Head of caudate nucleus (tissue), 42 donors: ENCODE results near the gene CELF4.

Experiments
- DNase-seq, 42 donors: peaks; one replicate each; pipeline versions ENCODE4 v3.0.0 to v3.0.0-alpha.2; 2020 to 2021; ENCODE audit warnings: mixed read lengths in 7 of 42
- intact Hi-C: fragments of 100-400 bp; cut with DNase I; formaldehyde crosslinking; loops from one replicate; pipeline ENCODE4 v1.15.0; 2022

CELF4 gene

DNA sequence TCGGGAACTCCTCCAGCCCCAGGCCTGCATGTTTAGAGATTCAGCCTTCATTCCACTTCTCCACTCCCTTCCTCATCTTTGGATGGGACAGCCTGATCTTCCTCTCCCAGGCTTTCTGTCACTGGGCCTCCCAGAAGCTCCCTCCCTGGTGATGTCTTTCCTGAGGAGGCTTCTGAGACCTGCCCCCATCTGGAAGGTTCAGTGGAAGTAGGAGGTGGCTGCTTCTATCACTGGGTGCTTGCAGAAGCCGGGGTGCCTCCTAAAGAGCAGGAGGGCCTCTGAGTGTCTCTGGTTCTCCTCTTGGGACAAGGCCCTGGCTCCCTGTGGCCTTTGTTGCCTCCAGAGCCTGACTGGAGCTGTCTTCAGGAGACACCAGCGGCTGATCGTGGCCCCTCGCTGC, 108.7 kb downstream of the CELF4 start:
- intact Hi-C loops = no loop called here
- peak in 12 of 42 donors; percentile 30 to 72 (median 46) for DNase-seq

DNA sequence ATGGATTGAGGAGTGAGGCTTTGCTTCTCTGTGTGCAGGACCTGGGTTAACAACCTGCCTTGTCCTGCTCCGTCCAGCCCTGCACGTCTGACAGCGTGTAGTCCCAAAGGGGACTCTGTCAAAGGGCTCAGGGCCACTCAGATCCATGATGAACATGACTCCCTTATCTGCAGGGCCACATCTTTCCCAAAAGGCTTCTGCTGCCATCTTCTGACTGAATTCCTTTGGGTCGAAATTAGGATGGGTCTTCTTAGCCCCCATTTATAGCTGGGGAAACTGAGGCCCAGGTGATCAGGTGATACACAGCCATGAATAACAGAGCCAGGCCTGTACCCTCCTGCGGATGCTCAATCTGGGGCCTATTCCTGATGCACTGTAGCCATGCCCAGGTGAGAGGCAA, 109.2 kb downstream of the CELF4 start:
- intact Hi-C loops = no loop called here

DNA sequence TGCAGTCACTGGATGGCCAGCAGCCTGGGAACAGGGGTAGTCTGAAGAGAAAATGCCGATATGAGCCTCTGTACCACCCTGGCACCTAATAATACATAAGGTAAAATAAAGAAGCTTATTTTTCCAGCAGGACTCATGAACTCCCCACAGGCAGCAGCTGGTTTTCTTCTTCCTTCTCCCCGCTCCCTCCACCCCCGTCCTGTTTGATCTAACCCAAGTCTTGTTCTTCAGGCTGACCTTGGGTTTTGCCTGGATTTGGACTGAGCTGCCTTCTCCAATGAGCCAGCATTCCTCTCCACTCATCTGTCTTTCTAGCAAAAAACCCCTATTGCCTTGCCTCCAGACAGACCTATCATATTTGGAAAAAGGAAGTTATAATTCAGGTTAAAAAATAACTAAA, 111.8 kb downstream of the CELF4 start:
- DNase-seq = no peak
- intact Hi-C loops = no loop called here

More for the DNA sequence above, 109.2 kb downstream of the CELF4 start:
- no peak for DNase-seq

DNA sequence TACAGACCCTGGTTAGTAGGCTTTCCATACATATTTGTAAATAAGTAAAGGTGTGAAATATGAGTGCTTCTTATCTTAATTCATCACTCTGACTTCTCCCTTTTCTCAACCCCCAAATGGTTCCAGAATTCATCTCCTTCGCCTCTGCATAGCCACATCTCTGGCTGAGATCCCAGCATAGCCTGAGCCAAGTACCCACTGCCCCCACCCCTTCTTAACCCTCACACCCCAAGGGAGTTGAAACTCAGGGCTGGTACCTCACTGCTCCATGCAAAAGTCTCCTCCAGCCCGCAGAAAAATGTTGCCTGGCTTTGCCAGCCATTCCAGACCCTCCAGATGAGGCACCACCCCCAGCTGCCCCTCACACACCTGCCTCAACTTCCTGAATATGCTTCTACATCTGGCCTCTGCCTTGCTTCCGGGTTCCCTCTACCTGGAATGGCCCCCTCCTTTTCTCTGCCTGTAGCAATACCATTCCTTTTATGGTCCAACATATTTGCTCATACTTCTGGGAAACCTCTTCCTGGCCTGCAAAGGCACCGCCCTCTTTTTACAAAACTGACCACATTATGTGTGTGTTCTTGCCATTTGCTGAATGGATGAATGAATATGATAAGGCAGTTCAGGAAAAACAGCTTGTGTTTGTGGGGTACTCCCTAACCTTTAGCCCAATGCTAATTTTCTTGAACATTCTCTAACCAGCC, 112.8 kb downstream of the CELF4 start:
- intact Hi-C loops = no loop called here
- no peak for DNase-seq

DNA sequence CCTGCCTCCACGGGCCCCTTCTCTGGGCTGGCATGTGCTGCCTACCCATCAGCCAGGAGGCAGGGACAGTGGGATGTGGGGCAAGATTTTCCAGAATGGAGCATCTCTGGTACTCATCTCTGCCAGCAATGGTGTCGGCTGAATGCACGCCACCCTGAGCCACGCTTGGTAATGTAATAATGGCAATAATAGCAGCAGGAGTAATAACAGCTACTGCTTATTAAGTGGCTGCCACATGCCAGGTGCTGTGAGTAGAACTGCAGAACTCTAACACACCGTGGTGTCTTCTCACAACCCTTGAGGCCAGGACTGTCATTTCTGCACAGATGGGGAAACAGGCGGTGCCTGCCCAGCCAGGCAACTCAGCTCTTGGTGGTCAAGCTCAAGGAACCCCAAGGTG, 113.6 kb downstream of the CELF4 start:
- intact Hi-C loops = no loop called here

DNA sequence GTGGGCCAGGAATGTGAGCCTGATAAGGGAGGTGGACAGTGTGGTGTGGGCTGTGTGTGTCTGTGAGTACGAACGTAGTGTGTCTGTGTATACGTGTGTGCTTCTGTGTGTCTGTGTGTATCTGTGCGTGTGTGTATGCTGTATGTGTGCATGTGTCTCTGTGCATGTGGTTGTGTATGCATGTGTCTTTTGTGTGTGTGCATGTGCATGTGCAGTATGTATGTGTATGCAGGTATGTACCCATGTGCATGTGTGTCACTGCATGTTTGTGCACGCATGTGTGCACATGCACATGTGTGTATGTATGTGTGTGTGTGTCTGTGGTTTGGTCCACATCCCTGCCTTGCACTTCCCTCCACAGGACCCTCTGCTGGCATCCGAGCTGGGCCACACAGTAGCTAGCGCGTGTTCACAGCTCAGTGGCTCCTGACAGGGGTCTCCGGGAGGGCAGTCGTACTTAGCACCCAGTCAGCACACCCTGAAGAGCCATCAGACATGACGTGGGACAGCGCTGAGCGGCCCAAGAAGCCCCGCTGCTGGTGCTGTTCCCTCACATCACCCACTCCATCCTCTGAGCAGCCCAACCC, 114.3 kb downstream of the CELF4 start:
- intact Hi-C loops = no loop called here
- DNase-seq = no peak

More for the DNA sequence above, 113.6 kb downstream of the CELF4 start:
- DNase-seq = peak in 6 of 42 donors; percentile 27 to 67 (median 40)

DNA sequence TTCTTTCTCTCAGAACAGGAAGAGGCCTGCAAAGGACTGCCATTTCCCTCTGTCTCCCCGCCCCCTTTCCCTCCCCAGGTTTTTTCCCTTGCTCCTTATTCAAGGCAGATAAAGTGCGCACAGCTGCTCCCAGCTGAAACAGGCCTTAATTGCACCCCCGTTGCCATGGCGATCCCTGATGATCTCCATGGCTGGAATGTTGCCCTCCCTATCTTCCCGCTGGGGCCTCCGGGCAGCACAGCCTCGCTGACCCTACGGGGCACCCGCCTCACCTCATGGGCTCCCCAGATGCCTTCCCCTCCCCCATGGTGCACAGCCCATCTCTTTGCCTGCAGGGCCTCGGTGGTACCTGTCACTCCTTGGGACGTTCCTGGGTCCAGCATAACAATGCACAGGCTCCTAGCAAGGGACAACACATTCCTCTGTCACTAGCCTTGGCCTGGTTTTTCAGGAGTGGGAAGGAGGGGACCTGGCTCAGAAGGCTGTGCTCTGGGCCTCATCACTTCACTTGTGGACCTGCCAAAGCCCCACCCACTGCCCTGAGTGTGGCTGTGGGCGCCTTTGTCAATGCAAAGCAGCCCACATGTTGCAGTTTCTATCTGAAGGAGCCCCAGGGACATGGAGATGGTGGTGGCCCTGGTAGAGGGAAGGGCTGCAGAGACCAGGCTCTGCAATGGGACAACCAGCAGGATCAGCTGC, 115.0 kb downstream of the CELF4 start:
- peak in 26 of 42 donors; percentile 16 to 75 (median 46) for DNase-seq
- intact Hi-C loops = no loop called here

DNA sequence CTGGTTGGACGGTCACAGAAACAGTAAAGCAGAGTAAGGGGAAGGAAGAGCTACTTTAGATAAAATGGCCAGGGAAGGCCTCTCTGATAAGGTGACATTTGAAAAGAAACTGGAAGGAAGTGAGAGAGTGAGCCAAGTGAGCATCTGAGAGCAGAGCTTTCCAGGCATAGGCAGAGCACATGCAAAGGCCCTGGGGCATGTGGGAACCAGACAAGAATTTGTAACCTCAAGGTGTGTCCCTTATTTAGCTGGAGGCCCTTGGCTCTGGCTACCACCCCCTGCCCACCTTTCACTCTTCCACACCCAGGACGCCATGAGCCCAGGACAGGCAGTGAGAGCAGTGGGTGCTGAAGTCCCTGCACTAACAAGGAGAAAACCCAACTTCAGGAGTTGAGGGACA, 116.0 kb downstream of the CELF4 start:
- intact Hi-C loops = no loop called here
- DNase-seq = no peak

DNA sequence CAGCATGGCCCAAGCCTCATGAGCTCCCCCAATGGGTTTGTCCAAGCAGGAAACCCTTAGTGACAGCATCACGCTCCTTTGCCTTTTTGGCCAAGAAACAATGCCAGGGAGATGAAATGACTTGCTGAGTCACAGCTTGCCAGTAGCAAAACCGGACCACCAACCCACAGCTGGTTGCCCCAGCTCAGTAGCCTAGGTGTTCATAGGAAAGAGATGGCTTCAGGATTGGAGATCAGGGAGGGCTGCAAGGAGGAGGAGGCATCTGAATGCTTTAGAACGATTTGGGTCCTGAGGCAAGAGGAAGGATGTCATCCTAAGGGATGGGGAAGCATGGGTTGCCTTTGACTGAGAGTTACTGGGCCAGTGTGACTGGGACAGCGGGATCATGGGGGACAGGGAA, 116.7 kb downstream of the CELF4 start:
- intact Hi-C loops = no loop called here
- no peak for DNase-seq

DNA sequence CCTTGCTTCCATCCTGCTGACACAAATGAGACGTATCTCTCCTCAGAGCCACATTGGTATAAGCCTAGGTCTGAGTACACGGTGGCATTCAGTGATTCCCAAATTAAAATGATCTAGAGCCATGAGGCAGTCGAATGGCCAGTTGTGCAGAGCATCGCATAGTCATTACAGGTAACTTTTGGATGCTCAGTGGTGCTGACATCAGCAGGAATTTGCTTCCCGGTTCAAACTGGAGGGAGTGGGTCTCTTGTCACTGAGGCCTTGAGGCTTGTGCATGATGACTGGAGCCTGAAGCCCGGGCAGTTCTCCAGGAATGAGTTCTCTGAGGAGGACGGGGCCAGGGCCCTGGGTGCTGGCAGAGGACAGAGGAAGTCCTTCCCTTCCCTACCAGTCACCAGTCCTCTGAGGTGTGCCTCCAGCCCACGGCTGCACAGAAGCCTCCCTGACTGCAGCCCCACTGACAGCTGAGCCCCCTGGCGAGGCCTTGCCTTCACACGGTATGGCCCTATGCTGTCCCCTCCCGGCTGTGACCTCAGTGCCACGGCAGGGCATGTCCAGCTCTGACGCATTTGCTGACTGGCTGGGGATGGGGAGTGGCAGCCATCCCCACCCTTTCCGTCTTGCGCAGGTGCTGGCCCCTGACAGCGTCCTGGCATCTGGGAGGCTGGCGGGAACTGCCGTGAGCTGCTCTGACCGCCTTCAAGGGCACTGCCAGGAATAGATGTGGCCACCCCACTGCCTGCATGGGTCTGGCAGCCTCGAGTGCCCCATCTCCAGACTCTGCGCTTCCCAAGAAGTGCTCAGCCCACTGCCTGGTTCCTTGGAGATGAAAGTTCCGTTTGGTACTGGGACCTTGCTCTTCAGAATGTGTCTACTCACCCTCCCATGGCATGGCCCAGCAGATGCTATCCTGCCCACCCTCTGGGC, 117.4 kb downstream of the CELF4 start:
- no peak for DNase-seq
- intact Hi-C loops = no loop called here

DNA sequence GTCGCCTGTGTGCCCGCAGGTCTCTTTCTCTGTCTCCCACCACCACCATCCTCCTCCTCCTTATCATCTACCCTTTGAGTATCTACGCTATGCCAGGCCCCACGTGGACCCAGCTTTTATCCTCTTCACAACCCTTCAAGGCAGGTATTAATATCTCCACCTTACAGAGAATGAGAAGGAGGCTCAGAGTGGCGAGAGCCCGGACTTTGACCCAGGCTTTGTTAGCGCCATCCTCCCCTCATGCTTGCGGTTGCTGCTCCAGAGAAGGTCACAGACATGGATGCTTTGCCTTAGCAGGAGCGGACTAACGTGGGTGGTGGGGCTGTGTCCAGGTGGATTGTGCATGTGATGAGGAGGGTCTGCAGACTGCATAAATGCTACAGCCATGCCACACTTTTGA, 119.8 kb downstream of the CELF4 start:
- intact Hi-C loops = no loop called here
- DNase-seq = no peak

DNA sequence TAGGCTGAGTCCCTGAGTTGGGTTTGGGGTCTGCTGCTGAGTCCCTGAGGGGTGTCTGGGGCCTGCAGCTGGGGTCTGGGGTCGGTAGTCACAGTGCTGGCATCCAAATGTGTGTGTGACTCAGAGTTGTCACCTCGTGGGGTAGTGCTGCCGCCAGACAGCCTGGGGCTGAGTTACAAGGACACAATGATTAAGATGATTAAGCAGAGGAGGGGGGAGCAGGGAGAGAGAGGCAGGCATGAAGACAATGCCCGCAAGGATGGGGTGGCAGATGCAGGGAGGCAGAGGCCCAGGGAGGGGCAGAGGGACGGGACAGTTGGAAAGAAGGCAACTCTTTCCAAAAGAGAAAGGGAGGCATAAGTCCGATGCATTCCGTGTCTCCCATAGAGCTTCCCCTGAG, 120.2 kb downstream of the CELF4 start:
- no peak for DNase-seq

DNA sequence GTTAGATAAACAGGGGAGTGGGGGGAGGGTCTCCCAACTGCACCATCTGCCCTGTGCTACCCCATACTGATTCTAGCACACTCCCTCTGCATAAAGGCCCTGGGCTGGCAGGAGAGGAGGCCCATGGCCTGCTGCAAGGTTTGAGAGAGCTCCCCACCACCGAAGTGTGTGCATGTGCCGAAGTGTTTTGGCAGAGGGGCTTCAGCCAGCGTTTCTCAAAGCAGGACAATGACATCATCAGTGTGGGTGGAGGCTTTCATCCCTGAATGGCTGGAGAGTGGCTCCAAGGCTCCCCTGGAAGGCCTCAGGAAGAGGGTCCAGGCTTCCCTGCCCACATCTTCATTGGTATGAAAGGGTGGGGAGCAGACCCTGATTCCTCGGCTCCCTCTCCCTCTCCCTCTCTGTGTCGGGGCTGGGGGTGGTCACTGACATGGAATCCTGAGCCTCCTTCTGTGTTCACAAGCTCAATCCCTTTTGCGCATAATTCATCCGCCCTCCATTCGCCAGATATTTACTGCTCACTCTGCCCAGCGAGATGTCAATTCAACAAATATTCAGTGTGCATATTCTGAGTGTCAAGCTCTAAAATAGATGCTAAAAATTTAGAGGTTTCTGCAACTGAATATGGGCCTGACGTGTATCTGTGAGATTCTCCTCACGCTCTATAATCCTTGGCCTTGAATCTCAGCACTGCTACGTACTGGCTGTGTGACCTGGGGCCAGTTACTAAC, 122.1 kb downstream of the CELF4 start:
- intact Hi-C loops = no loop called here
- no peak for DNase-seq

More for the DNA sequence above, 120.2 kb downstream of the CELF4 start:
- intact Hi-C loops = no loop called here

DNA sequence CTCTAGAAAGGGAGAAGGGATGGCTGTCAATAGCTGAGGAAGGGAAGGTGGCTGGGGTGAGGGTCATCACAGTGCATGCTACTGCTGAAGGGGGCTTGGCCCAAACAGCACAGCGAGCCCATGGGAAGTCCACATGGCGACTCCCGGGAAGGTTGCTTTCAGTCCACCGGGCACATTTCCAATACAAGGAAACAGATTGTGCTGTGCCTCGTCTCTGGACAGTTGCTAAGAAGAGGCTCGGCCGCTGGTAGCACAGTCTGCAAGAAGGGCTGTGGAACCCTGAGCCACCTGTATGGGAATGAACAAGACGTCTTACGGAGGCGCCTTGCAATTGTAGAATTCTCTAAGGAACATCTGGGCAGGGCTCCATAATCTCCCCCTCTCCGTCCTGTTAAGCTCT, 123.1 kb downstream of the CELF4 start:
- no peak for DNase-seq
- intact Hi-C loops = no loop called here

DNA sequence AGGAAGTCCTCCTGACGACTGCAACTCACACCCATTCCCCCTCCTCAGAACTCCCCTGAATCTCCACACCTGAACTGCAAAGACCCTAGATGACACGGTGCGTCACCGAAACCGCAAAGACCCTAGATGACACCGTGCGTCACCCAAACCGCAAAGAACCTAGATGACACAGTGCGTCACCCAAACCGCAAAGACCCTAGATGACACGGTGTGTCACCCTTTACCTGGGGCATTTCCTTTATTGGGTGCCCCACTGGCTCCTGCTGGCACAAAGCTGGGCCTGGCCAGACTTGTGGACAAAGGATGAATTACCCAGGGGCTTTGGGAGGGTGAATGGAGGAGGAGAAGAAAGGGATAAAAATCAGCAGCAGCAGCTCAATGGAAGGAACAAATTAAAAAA, 123.8 kb downstream of the CELF4 start:
- intact Hi-C loops = no loop called here
- DNase-seq = no peak

DNA sequence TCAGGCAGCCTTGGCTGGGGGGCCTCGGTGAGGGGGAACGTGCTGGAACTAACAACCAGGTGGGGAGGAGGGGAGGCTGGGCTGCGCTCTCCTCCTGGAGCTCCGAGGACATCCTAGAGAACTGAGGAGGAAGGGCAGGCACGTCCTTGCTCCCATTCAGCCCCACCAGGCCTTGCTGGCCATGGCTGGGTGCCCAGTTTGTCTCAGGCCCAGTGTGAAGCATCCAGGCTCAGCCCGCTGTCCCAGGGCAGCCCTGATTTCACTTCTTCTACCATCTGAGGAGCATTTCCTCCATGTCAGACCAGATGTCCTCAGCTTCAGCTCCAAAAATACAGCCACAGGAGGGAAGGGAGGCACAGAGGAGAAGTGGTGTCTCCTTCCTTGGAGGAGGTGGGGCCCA, 125.4 kb downstream of the CELF4 start:
- DNase-seq = no peak
- intact Hi-C loops = no loop called here

DNA sequence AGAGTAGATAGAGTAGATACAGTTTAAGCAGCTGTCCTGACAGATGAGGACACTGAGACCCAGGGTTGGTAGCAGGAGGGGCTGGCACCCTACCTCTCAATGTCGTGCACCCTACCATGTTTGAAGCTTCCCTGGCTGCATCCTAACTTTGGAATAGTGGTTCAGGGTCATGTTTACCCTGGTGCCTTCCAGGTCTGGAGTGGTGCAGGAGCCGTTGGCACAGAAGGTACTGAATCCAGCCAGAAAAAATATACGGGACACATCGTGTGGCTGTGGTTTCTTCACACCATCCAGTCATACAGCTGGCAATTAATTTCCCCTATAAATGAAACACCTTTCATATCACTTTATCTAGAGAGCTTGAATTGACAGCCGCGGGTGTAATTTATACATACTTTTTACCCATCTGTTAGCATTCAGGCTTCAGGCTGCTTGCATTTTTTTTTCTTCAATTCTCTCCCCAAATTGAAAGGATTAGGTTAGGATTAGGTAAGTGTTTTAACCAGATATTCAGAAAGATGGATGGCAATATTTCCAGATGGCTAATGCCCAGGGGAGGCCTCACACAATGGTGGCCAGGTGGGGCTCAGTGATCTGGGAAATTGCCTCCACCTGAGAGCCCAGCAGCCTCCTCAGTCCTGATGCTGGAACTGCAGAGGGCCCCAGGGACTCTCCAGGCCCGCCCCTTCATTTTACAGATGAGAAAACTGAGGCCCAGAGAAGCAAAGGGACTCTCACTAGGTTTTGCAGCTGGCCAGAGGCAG, 127.0 kb downstream of the CELF4 start:
- DNase-seq = no peak
- intact Hi-C loops = no loop called here

DNA sequence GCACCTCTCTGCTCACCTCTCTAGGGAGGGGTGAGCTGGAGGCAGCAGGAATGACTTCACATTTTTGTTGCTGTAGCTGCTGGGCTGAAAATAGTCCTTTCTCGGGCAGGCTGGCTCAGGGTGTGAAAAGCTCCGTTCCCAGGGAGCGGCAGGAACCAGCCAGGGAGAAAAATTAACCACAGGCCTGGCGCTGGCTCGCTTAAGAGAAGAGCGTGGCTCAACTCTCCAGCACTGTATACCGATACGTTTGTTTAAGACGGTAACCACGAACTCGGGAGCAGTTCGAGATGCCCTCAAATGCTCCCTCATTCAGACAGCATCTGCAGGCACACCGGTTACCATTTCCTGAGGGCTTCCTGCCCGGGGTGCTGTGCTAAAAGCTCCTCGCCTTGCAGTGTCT, 129.6 kb downstream of the CELF4 start:
- peak in 20 of 42 donors; percentile 33 to 81 (median 56) for DNase-seq
- intact Hi-C loops = no loop called here
